Upper lobe of right lung (tissue), 1 donor: ENCODE results near the gene MRPS6. TPM values are rescaled to one million over a fixed set of nuclear protein-coding genes. Genes with fewer than 3 reads are reported as not detected.

Experiments used
- ATAC-seq: fragments of 200-7000 bp; cut with Tn5 transposase; one replicate; pipeline ENCODE4 v1.9.1; 2020; ENCODE audit warnings: mild to moderate bottlenecking, moderate library complexity
- DNase-seq: peaks from one replicate; pipeline ENCODE4 v3.0.0-alpha.2; 2020
- H3K27ac ChIP-seq: fragments of 200-600 bp; one replicate; pipeline ENCODE4 v1.8.0; 2022
- H3K27me3 ChIP-seq: fragments of 200-600 bp; one replicate; pipeline ENCODE4 v1.8.0; 2022; ENCODE audit warnings: mild to moderate bottlenecking
- H3K36me3 ChIP-seq: fragments of 200-600 bp; one replicate; pipeline ENCODE4 v1.8.0; 2022
- H3K4me1 ChIP-seq: fragments of 200-600 bp; one replicate; pipeline ENCODE4 v1.8.0; 2022
- H3K4me3 ChIP-seq: fragments of 200-600 bp; one replicate; pipeline ENCODE4 v1.8.0; 2022; ENCODE audit warnings: mild to moderate bottlenecking
- H3K9me3 ChIP-seq: fragments of 200-600 bp; one replicate; pipeline ENCODE4 v1.8.0; 2022
- CTCF ChIP-seq: fragments of 200-600 bp; IDR thresholded peaks from one replicate; pipeline ENCODE4 v1.8.0; 2022; ENCODE audit warnings: antibody characterized with exemption
- intact Hi-C: fragments of 100-400 bp; cut with DNase I; formaldehyde crosslinking; loops from one replicate; pipeline ENCODE4 v1.11.0; 2022
- total RNA-seq: library from RNA; stranded (reverse); fragmentation: NEBNext Ultra II Directional; extraction: Animal tissue kit (Norgen Biotek cat#: 25700); gene quantifications from one replicate; pipeline ENCODE4 v1.2.1, GENCODE V29; 2021
- donor health status: DM: no; HTN: yes; CAD: no; lungs with severe emphysema.

MRPS6 gene
- total RNA-seq, 1 donor from 2014 or later: 57.6 TPM

GRCh38 chr21:34086887-34087306 lies 13.5 kb downstream of the MRPS6 start:
- H3K4me1 ChIP-seq: peaks cover 20% of the 10 kb centered on the region
- H3K27me3 ChIP-seq: no peaks in the 10 kb centered on the region
- no peaks in the 10 kb centered on the region for H3K36me3 ChIP-seq
- no peaks in the 10 kb centered on the region for H3K9me3 ChIP-seq
- H3K4me3 ChIP-seq: no peak overlapping the region
- H3K27ac ChIP-seq: no peak overlapping the region
- ATAC-seq: no peak
- TF ChIP-seq CTCF: no peak
- DNase-seq: no peak
- intact Hi-C loops: no loop called here

GRCh38 chr21:34088752-34089151 lies 15.4 kb downstream of the MRPS6 start:
- H3K27ac ChIP-seq: no peak overlapping the region
- H3K4me3 ChIP-seq: no peak overlapping the region
- intact Hi-C loops: no loop called here
- no peak for DNase-seq
- no peaks in the 10 kb centered on the region for H3K36me3 ChIP-seq
- H3K9me3 ChIP-seq: no peaks in the 10 kb centered on the region
- ATAC-seq: no peak
- H3K27me3 ChIP-seq: no peaks in the 10 kb centered on the region
- peaks cover 11% of the 10 kb centered on the region for H3K4me1 ChIP-seq
- TF ChIP-seq CTCF: no peak

- no peak for TF ChIP-seq CTCF
- intact Hi-C loops: no loop called here
- Histone ChIP-seq H3K4me1 (peaks cover 11% of the 10 kb centered on the region), H3K36me3 (peaks cover 12% of the 10 kb centered on the region), H3K9me3 (no peaks in the 10 kb centered on the region), H3K4me3 (no peak overlapping the region), H3K27ac (no peak overlapping the region), H3K27me3 (no peaks in the 10 kb centered on the region)
- ATAC-seq (no peak), DNase-seq (no peak)
These were observed 17.7 kb downstream of the MRPS6 start for GRCh38 chr21:34091032-34091431.

- no peaks in the 10 kb centered on the region for H3K9me3 ChIP-seq
- H3K4me3 ChIP-seq: no peak overlapping the region
- H3K4me1 ChIP-seq: peaks cover 11% of the 10 kb centered on the region
- peaks cover 13% of the 10 kb centered on the region for H3K36me3 ChIP-seq
- intact Hi-C loops: no loop called here
- H3K27ac ChIP-seq: no peak overlapping the region
- H3K27me3 ChIP-seq: no peaks in the 10 kb centered on the region
- no peak for ATAC-seq
- TF ChIP-seq CTCF: no peak
- DNase-seq: no peak
These were observed 18.2 kb downstream of the MRPS6 start for GRCh38 chr21:34091607-34092006.

- H3K4me3 ChIP-seq: no peak overlapping the region
- peaks cover 13% of the 10 kb centered on the region for H3K36me3 ChIP-seq
- no peak for ATAC-seq
- intact Hi-C loops: no loop called here
- H3K9me3 ChIP-seq: no peaks in the 10 kb centered on the region
- no peak for TF ChIP-seq CTCF
- no peak overlapping the region for H3K27ac ChIP-seq
- DNase-seq: no peak
- H3K27me3 ChIP-seq: no peaks in the 10 kb centered on the region
- peaks cover 10% of the 10 kb centered on the region for H3K4me1 ChIP-seq
These were observed 19.0 kb downstream of the MRPS6 start for GRCh38 chr21:34092262-34092921.

GRCh38 chr21:34093083-34093482 lies 19.7 kb downstream of the MRPS6 start:
- Histone ChIP-seq H3K27ac (no peak overlapping the region), H3K4me1 (peaks cover 4% of the 10 kb centered on the region), H3K27me3 (no peaks in the 10 kb centered on the region), H3K9me3 (no peaks in the 10 kb centered on the region), H3K36me3 (peaks cover 13% of the 10 kb centered on the region), H3K4me3 (no peak overlapping the region)
- DNase-seq (no peak), ATAC-seq (no peak)
- intact Hi-C loops: no loop called here
- TF ChIP-seq CTCF: no peak
